Uterus (tissue), 4 donors: Measurements from ENCODE around the gene GADD45B. TPM values are rescaled to one million over a fixed set of nuclear protein-coding genes. Genes with fewer than 3 reads are reported as not detected.
A peak's percentile ranks its signal among the peaks of the same experiment; 100 is the strongest.
"Not testable (repeated sequence)": the region's sequence is repeated elsewhere in the genome, so short reads cannot be mapped to it uniquely, and the experiment has no call there.

Experiments used
- DNase-seq, 2 donors: peaks; one replicate each; pipeline ENCODE4 v3.0.0-alpha.2; 2019 to 2020
- H3K27ac ChIP-seq, 2 donors: fragments of 200-600 bp; sonication (generic); 1 replicate in 1 of 2; 2 replicates in 1 of 2; pipeline ENCODE4 v1.5.1; 2016 to 2018
- H3K27me3 ChIP-seq, 2 donors: fragments of 200-600 bp; sonication (generic); one replicate each; pipeline ENCODE4 v1.5.1; 2018 to 2019; ENCODE audit warnings: control low read depth in 1 of 2
- H3K36me3 ChIP-seq, 2 donors: fragments of 200-600 bp; sonication (generic); one replicate each; pipeline ENCODE4 v1.5.1; 2019; ENCODE audit warnings: control low read depth in 1 of 2
- H3K4me1 ChIP-seq, 2 donors: fragments of 200-600 bp; sonication (generic); one replicate each; pipeline ENCODE4 v1.5.1; 2018 to 2019; ENCODE audit warnings: control low read depth in 1 of 2
- H3K4me3 ChIP-seq, 2 donors: fragments of 200-600 bp; sonication (generic); 1 replicate in 1 of 2; 2 replicates in 1 of 2; pipeline ENCODE4 v1.5.1; 2018 to 2019; ENCODE audit warnings: mild to moderate bottlenecking in 1 of 2
- H3K9me3 ChIP-seq, 2 donors: fragments of 200-600 bp; sonication (generic); one replicate each; pipeline ENCODE4 v1.5.1; 2019; ENCODE audit warnings: control low read depth in 1 of 2
- POLR2A ChIP-seq, 2 donors: fragments of 450-650 bp; IDR thresholded peaks; one replicate each; pipeline ENCODE4 v1.6.1; 2016; ENCODE audit warnings: antibody characterized with exemption in 2 of 2, mild to moderate bottlenecking in 1 of 2, moderate library complexity in 1 of 2
- intact Hi-C: fragments of 100-400 bp; cut with DNase I; formaldehyde crosslinking; loops from one replicate; pipeline ENCODE4 v1.15.1; 2023; ENCODE audit warnings: low total_unique reads
- total RNA-seq, 4 donors: library from RNA; depleted of rRNA in 3 of 4; stranded (reverse); fragments of >200 nt in 3 of 4; gene quantifications; one replicate each; pipeline versions ENCODE4 v1.1.0 to v1.2.4, GENCODE V29; 2014 to 2023
- TF ChIP-seq, protein P1 (sequence below), 4 experiments: fragments of 200-600 bp in 2 of 4; fragments of 450-650 bp in 2 of 4; sonication (generic) in 2 of 4; IDR thresholded peaks; one replicate each; pipeline ENCODE4 v1.5.1; 2016 to 2019; ENCODE audit warnings: antibody characterized with exemption in 4 of 4, mild to moderate bottlenecking in 2 of 4, moderate library complexity in 1 of 4
- donor health status: DM: yes; HTN: yes; CAD: no.

GADD45B gene
- total RNA-seq, 4 donors from 2014 or later, result 17.6 to 68.2 (median 38.0) TPM

DNA sequence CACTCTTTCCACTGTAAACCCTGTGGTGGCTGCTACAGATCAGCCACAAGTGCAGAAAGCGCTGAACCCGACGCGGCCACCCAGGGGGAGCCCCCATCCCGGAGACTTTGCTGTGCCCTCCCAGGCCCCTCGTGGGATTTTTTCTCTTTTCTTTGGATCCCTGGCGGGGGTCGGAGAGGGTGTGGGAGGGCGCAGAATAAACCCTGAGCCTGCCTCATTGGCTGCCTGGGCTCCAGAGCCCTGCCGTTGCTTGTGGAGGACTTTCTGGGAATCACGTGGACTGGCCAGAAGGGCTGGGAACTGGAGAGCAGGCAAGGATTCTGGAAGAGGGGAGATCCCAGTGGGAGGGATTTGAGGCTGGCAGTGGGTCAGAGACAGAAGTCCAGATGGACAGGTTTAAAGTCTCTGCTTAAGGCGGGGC is 24.9 kb downstream of the GADD45B start:
- H3K9me3 ChIP-seq, result no peaks in the 10 kb centered on the region
- TF ChIP-seq POLR2A (IDR thresholded peaks at IDR 0.05), result no peak
- TF ChIP-seq, protein P1, sequence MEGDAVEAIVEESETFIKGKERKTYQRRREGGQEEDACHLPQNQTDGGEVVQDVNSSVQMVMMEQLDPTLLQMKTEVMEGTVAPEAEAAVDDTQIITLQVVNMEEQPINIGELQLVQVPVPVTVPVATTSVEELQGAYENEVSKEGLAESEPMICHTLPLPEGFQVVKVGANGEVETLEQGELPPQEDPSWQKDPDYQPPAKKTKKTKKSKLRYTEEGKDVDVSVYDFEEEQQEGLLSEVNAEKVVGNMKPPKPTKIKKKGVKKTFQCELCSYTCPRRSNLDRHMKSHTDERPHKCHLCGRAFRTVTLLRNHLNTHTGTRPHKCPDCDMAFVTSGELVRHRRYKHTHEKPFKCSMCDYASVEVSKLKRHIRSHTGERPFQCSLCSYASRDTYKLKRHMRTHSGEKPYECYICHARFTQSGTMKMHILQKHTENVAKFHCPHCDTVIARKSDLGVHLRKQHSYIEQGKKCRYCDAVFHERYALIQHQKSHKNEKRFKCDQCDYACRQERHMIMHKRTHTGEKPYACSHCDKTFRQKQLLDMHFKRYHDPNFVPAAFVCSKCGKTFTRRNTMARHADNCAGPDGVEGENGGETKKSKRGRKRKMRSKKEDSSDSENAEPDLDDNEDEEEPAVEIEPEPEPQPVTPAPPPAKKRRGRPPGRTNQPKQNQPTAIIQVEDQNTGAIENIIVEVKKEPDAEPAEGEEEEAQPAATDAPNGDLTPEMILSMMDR (IDR thresholded peaks at IDR 0.05), result no peak
- no peak overlapping the region for H3K27ac ChIP-seq
- H3K4me1 ChIP-seq, result no peaks in the 10 kb centered on the region
- intact Hi-C loops, result no loop called here
- peak; percentile 33 to 52 for DNase-seq
- no peaks in the 10 kb centered on the region for H3K27me3 ChIP-seq
- no peaks in the 10 kb centered on the region for H3K36me3 ChIP-seq
- no peak overlapping the region for H3K4me3 ChIP-seq

DNA sequence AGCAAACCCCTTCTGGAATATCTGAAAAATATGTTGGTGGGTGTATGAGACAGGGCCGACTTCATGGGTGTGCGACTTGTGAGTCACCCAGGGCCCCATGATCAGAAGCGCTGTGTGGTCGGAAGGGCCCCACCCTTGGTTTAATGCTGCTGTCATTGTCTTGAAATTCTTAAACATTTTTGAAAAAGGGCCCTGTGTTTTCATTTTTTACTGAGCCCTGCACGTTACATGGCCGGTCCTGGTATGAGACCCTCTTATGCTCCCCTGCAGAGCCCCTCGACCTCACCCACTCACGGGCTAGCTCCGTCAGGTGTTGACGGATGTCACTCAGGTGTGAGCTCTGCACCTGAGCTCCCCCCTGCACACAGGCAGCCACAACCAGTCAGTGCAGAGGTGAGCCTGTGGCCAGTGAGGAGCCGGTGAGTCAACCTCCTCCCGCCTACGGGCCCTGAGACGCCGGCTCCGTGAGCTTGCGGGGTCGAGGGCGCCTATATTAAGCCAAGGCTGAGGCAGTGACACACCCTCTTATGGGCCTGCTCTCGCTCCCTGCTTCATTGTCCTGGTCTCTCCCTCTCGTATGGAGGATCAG is 27.7 kb downstream of the GADD45B start:
- Histone ChIP-seq H3K36me3 (no peaks in the 10 kb centered on the region), H3K27ac (no peak overlapping the region), H3K9me3 (no peaks in the 10 kb centered on the region), H3K27me3 (no peaks in the 10 kb centered on the region), H3K4me1 (no peaks in the 10 kb centered on the region), H3K4me3 (no peak overlapping the region)
- intact Hi-C loops, result no loop called here
- no peak for TF ChIP-seq POLR2A (IDR thresholded peaks at IDR 0.05)
- TF ChIP-seq, protein P1 (IDR thresholded peaks at IDR 0.05), result no peak
- DNase-seq, result no peak

DNA sequence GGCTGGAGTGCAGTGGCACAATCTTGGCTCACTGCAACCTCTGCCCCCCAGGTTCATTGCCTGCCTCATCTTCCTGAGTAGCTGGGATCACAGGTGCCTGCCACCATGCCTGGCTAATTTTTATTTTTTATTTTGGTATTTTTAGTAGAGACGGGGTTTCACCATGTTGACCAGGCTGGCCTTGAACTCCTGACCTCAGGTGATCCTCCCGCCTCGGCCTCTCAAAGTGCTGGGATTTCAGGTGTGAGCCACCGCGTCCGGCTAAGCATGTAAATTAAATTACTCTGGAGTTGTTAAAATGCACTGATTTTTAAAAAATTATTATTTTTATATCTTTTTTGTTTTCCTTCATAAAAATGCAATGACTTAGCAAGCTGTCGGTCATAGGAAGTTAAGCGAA is 30.7 kb downstream of the GADD45B start:
- H3K27me3 ChIP-seq, DNase-seq, H3K4me1 ChIP-seq, H3K36me3 ChIP-seq, H3K27ac ChIP-seq, intact Hi-C loops, H3K4me3 ChIP-seq, H3K9me3 ChIP-seq: not testable (repeated sequence)

DNA sequence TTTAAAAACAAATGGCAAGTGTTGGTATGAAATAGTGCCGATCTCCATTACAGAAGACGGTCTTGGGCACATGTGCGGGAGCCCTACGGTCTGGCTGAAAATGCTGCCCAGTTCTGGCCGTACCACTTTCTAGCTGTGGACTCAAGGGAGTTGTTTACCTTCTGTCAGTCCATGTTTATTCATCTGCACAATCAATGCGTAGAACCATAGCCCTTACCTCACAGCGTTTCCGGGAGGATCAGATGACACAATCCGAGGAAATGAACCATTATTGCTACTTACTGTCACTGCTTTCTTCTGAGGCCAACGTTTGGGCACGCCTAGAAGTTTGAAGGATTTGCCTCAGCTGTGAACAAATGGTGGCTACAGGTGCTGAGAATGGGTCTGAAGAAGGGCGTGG is 31.2 kb downstream of the GADD45B start:
- Histone ChIP-seq H3K27ac (no peak overlapping the region), H3K4me1 (no peaks in the 10 kb centered on the region), H3K36me3 (no peaks in the 10 kb centered on the region), H3K9me3 (no peaks in the 10 kb centered on the region), H3K4me3 (no peak overlapping the region), H3K27me3 (no peaks in the 10 kb centered on the region)
- intact Hi-C loops, result no loop called here
- no peak for DNase-seq
- no peak for TF ChIP-seq POLR2A (IDR thresholded peaks at IDR 0.05)
- TF ChIP-seq, protein P1 (IDR thresholded peaks at IDR 0.05), result no peak

DNA sequence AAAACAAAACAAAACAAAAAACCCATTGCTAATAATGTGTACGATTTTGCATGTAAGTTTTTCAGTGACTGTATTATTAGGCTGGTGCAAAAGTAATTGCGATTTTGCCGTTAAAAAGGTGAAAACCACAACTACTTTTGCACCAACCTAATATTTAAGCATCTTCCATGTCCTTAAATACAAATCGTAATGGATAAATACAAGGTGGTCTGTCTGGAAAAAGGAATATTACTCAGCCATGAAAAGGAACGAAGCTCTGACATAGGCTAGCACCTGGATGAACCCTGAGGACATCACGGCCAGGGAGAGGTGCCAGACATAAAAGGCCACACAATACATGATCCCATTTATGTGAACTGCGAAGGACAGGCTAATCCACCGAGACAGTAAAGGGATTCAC is 33.2 kb downstream of the GADD45B start:
- Histone ChIP-seq H3K36me3 (no peaks in the 10 kb centered on the region), H3K4me1 (no peaks in the 10 kb centered on the region), H3K27ac (no peak overlapping the region), H3K9me3 (no peaks in the 10 kb centered on the region), H3K4me3 (no peak overlapping the region), H3K27me3 (no peaks in the 10 kb centered on the region)
- intact Hi-C loops, result no loop called here
- DNase-seq, result no peak
- TF ChIP-seq, protein P1 (IDR thresholded peaks at IDR 0.05), result no peak
- no peak for TF ChIP-seq POLR2A (IDR thresholded peaks at IDR 0.05)

DNA sequence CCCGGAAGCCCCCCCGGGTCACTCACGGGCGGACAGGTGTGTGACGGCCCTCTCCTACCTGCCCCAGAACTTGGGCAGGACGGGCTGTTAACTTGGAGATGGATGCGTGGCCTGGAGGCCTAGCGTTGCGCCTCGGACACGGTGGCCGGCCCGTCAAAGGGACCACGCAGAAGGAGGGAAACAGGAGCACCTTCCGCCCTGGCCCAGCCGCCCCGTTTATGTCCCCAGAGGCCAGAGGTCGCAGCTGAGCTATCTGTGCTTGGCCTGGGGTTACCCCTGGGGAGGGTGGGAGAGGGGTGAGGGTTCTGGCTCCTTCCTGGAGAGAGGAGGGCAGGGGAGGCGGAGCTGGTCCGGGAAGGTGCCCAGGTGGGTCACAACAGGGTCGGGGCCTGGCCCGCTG is 35.6 kb downstream of the GADD45B start:
- Histone ChIP-seq H3K27me3 (no peaks in the 10 kb centered on the region), H3K27ac (no peak overlapping the region), H3K36me3 (no peaks in the 10 kb centered on the region), H3K9me3 (no peaks in the 10 kb centered on the region), H3K4me1 (no peaks in the 10 kb centered on the region), H3K4me3 (no peak overlapping the region)
- intact Hi-C loops, result no loop called here
- no peak for DNase-seq
- TF ChIP-seq, protein P1 (IDR thresholded peaks at IDR 0.05), result no peak
- no peak for TF ChIP-seq POLR2A (IDR thresholded peaks at IDR 0.05)
